ENCODE measurements around the gene PRR5.
A peak's percentile ranks its signal among the peaks of the same experiment; 100 is the strongest.
"Not testable (repeated sequence)": the region's sequence is repeated elsewhere in the genome, so short reads cannot be mapped to it uniquely, and the experiment has no call there.

The PRR5 gene

DNA sequence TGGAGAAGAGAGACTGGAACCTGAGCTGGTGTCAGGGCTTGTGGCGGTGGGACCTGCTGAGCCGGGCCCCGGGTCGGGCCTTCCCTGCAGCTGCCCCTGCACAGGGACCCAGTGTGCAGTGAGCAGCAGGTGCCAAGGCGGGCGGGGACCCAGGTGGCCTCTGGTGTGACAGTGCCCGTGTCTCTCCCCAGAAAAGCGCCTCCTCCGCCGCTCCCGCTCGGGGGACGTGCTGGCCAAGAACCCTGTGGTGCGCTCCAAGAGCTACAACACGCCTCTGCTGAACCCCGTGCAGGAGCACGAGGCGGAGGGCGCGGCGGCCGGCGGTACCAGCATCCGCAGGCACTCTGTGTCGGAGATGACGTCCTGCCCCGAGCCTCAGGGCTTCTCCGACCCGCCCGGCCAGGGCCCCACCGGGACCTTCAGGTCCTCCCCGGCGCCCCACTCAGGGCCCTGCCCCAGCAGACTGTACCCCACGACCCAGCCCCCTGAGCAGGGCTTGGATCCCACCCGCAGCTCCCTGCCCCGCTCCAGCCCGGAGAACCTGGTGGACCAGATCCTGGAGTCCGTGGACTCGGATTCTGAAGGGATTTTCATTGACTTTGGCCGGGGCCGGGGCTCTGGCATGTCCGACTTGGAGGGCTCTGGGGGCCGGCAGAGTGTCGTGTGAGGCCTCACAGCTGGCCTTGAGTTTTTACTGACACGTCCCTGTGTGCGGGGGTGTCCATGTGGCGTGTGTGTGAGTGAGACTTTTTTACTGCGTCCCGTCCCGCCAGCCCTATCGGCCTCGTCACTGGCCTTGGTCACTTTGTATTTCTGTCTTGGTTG is 34.8 kb downstream of the PRR5 start:
- DNase-seq = no peak

DNA sequence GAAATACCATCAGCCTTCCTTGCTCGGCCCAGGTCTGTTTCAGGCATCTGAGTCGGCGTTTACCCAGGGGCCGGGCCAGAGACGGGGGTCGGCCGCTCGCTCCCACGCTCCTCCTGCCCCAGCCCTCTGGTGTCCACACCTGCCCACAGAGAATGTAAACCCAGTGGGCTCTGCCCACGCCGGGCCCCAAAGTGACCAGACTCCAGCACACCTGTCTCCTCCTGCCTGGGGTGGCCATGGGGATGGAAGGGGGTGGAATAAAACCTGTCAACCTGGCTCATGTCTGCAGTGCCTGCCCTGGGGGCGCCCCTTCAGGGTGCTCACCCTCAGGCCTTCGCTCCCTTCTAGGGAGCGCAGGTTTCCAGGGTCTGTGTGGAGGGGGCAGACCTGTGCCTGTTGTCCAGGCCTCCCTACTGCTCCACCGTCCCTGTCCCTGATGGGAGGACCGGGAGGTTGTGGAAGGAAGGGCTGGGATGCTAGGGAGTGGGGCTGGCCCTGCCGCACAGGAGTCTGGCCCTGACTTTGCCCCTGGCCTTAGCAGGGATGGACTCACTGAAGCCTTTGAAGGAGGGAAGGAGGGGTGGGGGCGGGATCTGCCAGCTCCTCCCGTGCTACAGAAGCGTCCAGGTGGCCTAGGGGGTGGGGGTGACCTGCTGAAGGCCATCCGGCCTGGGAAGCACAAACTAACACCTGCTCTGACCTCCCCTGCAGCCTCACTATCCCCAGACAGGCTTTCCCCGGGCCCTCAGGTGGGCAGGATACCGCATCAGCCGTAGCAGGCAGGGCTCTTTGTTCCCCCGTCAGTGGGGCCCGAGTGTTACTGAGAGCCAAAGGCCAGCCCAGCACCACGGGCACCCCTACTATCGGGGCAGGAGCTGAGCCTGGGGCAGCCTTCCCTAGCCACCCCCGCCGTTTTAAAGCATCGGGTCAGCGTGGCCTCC is 35.7 kb downstream of the PRR5 start:
- no peak for DNase-seq

DNA sequence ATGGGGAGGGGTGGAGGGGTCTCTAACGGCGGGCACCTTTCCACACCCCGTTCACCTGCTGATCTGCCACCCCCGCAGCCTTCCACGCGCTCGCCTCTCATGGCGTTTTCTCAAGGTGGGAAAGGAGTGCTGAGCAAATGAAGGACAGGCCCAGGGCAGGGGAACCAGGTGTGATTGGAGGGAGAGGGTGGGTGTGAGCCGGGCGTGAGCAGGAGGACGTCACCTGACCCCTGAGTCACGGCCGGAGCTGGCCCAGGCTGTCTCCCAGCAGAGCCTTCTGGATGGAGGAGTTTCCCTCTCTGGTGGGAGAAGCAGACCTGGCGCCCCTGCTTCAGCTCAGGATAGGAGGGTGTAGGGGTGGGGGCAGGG is 36.3 kb downstream of the PRR5 start:
- DNase-seq = no peak

DNA sequence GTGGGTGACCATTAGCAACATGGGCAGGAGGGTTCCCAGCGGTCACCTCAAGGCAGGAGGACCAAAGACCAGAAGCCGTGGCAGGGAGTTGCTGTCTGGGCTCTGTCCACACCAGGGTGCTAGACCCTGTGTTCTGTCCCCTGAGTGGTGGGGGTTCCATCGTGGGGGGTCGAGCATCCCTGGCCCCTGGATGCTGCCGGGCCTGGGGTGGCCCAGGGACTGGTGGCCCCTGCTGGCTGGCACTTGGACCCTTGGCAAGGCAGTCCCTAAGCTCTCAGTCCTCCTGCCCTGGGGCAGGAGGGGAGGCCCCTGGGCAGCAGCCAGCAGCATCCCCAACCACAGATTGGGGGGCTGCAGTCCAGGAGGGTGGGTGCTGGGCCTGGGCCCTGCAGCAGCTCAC is 37.0 kb downstream of the PRR5 start:
- DNase-seq = no peak

DNA sequence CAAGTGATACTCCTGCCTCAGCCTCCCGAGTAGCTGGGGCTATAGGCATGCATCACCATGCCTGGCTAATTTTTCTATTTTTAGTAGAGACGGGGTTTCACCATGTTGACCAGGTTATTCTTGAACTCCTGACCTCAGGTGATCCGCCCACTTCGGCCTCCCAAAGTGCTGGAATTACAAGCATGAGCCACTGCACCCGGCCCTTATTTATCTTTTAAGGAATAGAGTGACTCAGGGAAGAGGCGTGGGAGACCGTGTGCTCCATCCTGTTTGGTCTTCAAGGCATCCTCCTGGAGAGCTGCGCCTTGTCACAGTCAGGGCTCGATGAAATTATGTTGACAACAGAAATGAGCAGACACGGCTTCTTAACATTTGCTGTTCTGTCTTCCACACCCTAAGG is 37.7 kb downstream of the PRR5 start:
- DNase-seq = not testable (repeated sequence)

DNA sequence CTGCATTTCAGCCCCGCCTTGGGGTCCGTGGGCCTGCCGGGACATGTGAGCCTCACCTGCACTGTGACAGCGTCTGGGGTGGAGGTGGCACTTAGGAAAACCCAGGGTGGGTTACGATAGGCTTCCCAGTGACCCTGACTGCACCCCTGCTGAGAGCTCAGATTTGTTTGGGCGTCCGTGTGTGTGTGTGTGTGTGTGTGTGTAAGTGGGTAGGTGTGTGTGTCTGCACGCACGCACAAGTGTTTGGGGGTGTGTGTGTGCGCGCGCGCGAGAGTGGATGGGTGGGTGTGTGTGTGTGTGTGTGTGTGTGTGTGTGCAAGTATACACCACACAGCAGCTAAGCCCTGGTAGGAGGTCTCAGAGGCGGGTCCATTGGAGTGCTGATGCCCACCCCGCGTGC is 38.3 kb downstream of the PRR5 start:
- DNase-seq = no peak

DNA sequence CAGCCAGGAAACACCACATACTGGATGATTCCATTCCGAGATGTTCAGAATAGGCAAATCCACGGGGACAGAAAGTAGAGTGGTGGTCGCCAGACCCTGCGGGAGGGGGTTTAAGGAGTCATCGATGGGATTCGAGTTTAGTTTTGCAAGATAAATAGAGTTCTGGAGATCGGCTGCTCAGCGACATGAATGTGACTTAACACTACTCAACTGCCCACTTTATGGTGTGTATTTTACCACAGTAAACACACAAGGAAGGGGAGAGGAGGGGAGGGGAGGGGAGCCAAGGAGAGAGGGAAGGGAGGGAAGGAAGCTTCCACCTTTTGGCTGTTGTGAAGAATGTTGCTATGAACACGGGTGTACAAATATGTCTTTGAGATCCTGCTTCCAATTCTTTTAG is 39.9 kb downstream of the PRR5 start:
- no peak for DNase-seq

DNA sequence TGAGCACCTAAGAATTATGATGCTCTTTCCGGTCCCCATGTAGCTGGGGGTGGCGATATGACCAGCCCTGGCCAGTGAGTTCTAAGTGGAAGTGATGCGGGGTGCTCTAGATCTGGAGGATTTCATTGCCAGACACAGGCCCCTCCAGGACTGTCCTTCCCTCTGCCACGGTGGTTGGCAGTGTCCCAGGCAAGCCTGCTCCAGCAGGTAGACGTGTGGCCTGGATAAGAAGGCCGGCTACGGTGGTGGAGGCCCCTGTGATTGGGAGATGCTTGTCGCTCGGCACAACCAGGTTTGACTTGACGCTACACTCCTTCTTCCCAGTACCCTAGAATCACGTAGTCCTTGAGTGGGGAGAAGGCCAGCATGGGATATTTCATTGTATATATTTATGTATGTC is 41.2 kb downstream of the PRR5 start:
- DNase-seq = no peak

DNA sequence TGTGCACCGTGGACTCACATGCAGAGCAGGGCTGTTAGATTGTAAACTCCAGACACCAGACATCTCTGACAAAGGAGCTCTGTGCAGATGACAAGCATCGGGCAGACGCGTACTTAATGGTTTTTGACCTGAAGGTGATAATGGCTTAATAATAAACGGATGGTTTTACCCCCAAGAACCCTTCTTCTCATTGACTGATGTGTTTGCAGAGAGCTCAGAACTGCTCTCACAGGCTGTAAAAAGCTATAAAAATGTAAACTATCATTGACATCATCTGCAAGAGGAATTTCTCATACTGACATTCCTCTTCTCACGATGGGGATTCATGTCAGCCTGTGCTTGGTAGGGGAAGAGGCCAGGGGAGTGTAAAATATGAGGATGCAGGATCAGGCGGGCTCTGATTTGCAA is 41.8 kb downstream of the PRR5 start:
- DNase-seq = no peak

DNA sequence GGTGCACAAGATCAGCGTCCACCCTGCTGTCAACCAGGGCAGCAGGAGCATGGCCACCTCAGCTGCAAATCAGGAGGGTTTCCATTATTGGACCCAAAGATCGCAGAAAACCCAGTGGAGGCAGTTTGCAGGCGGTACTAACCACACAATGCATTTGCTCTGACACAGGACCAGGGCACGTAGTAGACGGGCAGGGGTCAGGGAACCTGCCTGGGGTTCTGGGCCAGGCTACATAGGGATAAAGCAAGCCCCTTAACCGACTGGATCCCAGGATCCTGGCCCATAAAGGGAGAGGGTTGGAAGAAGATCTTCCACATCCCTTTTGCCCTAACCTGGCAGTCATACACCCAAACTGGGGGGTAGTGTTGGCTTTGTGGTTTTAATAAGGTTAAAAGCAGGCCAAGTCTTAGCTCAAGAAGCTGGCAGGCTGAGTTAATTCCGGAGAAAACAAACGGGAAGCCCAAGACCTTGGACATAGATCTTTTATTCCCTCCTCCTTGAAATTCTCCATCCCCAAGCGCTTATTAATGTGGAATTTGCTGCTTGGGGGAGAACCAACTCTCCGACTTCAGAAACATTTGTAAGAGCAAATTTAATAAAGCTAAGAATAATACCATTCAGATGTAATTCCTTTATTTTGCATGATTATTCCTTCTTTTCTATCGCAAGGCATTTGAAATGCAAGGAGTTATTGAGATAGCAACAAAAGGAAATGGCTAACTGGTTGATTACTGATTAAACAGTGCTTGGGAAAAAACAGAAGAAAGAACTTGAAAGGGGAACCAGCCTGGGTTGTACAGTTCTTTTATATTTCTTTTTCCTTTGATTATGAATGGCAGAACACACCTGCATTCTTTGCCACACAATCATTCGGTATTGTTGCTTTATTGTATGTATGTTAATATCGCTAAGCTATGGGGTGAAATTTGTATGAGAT is 44.1 kb downstream of the PRR5 start:
- no peak for DNase-seq

DNA sequence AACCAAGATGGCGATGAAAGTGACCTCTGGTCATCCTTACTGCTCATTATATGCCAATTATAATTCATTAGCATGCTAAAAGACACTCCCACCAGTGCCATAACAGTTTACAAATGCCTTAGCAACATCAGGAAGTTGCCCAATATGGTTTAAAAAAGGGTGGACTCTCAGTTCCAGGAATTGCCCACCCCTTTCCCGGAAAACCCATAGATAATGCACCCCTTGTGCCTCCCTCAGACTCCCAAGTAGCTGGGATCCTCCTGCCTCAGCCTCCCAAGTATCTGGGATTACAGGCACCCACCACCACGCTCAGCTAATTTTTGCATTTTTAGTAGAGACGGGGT is 45.8 kb downstream of the PRR5 start:
- not testable (repeated sequence) for DNase-seq

DNA sequence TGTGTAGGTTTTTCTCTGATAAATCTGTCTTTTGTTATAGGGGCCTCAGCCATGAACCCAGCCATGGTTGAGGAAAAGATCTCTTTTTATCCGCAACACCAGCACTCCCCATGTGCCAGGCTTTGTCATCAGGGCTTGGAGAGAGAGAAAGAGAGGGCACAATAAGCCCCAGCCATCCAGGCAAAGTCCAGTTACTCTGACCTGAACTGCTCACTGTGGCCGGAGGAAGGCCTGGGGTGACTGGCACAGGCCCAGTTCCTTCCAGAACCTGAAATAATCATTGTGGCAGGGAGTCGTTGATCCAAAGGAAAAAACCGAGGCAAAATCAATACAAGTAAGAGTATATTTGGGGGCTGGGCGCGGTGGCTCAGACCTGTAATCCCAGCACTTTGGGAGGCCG is 46.5 kb downstream of the PRR5 start:
- no peak for DNase-seq

DNA sequence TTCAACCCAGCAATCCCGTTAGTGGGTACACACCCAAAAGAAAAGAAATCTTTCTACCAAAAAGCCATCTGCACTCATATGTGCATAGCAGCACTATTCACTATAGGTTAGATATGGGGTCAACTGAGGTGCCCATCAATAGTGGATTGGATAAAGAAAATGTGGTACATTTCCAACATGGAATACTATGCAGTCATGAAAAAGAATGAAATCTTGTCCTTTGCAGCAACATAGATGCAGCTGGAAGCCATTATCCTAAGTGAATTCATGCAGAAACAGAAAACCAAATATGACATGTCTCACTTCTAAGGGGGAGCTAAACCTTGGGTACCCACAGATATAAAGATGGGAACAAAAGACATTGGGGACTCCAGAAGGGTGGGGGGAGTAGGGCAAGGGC is 48.5 kb downstream of the PRR5 start:
- no peak for DNase-seq

DNA sequence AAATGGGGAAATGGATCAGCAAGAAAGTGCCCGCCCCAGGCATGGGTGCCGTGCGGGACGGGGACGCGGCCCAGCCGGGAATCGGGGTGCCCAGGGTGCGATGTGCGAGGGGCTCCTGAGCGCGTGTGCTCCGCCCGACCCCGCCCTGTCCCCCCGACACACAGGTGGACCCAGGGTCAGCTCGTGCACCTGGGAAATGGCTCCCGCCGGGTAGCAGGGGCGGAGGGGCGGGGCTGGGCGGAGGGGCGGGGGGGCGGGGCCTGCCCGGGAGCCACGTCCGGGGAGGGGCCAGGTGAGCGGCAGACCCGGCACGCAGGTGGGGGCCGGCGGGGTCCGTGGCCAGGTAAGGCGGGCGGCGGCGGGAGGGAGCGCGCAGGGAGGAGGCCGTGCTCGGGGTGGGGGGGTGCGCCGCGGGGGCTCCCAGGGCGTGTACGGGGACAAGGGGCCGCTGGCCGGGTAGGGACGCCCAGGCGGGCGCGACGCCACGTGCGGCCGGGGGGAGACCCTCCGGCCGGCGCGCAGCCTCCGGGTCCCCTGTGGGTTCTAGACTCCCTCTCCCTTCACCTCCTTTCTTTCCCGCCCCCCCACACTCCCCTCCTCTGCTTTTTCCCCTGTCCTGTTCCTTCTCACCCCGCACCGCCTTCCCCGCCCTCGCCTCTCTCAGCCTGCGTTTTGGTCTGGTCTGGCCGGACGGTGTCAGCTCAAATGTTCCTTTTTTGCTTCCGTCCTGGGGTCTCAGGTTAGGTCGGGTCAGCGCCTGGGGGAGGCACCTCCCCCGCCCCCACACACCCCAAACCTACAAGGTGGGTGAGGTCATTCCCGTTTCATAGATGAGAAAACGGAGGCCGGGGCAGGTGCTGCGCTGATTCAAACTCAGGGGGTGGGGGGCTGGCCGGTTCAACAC is 50.5 kb downstream of the PRR5 start, which contains the start of gene ARHGAP8:
Gene ARHGAP8, plus strand, starts transcription at position 291 of the 904 bp plus-strand sequence. CDS start 33,953 bp downstream, outside the sequence.
- DNase-seq = peak; percentile 59

DNA sequence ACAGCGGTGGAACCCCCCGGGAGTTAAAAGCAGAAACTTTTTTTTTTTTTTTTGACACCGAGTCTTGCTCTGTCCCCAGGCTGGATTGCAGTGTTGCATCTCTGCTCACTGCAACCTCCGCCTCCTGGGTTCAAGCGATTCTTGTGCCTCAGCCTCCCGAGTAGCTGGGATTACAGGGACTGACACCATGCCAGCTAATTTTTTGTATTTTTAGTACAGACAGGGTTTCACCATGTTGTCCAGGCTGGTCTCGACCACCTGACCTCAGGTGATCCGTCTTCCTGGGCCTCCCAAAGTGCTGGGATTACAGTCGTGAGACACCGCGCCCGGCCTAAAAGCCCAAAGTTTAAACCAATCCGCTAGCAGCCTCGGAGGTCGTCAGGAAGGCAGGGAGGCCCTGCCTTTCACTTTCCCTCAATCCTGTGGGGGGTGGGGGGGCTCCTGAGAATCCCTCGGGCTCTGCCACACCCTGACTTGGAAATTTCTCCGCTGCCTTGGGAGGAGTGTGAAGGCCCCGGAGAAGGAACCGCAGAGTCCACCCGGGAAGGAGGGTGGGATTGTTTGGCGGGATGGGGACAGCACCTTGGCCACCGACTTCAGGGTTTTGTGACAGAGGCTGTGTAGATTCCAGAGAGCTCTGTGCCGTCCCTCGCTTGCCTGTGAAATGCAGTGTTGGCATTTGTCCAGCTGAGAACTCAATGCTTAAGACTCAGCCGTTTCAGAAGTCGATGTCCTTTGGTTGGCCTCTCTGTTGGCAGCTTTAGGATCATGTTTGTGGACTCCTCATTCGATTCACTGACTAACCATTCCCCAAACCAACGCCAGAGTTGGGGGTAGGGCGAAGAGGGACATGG is 51.4 kb downstream of the PRR5 start:
- DNase-seq = no peak

DNA sequence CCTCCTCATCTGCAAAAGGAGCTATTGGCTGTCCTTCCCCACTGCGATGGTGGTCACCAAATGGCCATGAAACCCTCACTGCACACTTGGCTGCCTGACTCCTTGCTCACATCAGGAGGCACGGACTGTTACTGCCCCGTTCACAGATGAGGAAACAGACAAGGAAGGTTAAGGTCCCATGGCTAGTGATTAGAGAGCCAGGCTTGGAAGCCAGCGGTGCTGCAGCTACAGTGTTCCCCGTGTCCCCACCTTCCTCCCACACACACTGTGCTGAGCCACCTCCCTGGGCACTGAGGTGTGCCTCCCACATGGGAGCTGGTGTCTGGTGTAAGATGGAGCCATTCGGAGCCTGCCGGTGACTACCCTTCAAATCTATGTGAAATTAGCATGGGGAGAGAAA is 53.0 kb downstream of the PRR5 start:
- DNase-seq = no peak

DNA sequence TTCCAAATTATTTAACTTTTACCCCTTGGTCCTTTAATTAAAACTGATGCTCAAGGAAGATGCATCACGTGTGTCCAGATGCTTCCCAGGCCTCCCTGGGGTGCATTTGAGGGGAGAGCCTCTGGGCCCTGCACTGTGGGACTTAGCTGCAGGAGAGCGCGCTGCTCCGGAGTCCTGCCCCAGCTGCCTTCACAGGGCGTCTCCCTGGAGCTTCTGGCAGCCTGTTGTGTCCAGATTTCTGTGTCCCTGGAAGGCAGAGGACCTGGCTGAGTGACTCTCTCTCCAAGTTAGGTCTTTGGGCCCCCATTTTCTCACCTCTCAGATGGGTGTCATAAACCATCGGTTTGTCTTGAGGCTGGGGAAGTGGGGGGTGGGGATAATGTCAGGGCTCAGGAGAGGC is 53.4 kb downstream of the PRR5 start:
- no peak for DNase-seq

DNA sequence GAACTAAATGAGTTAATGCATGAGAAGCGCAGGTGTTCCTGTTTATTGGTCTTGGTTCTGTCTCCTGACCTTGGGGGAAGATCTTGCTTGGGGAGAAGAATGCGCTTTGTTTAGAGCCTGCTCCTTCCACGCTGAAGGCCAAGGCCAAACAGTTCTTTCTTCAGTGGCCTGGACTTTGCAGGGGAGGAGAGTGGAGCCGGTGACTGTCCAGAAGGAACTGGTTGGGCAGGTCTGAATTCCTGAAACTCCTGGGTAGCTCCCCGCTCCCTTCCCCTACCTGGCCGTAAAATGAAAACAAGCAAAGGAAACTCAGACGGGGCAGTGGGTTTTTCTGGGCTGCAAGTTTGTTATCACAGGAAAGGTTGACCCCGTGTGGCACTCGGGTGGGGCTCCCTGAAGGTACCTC is 54.0 kb downstream of the PRR5 start:
- DNase-seq = no peak

DNA sequence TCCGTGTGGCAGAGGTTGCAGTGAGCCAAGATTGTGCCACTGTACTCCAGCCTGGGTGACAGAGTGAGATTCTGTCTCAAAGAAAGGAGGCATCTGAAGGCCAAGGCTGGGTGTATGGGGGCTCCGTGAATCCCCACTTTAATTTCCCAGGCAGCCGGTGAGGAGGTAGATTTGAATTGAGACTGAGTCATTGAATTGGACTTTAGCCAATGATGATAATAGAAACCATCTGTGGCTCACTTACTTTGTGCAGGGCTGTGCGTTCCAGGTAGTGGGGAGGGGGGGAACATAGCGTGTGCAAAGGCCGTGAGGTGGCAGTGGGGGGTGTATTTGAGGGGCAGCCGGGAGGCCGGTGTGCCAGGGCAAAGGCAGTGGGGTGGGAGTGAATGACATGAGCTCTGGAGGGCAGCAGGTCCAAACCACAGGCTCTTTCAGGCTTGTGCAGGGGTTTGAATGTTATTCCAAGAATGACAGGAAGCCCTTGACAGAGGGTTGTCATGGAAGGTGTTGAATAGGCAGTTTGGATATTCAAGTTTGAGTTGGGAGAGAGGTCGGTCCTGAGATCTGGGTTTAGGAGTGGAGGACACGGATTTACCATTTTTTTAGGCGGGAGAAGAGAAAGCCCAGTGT is 56.5 kb downstream of the PRR5 start:
- peak; percentile 82 for DNase-seq

DNA sequence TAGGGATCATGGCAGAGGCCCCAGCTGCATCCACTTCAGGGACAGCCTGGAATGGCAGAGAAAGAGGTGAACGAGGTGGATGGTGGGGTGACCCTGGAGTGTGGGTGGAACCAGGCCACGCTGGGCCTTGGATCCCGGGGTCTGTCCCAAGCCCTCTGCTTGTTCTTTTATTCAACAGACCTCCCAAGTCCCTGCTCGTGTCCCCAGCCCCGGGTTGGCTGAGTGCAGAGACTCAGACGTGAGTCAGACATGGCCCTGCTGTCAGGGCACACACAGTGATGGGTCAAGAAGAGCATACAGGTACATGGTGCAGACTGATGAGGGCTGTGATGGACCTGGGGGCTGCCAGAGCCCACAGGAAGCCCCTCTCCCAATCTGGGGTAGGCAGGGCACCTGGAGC is 57.0 kb downstream of the PRR5 start:
- DNase-seq = no peak

Measured in NCI-H2171 treated with DMSO at 0.1 percent for 48 hours (cell line).